Lower lobe of right lung (tissue), 2 donors: ENCODE results near the gene SLC5A8. TPM values are rescaled to one million over a fixed set of nuclear protein-coding genes. Genes with fewer than 3 reads are reported as not detected.

Experiments
- ATAC-seq, 2 donors: fragments of 200-7000 bp; cut with Tn5 transposase; one replicate each; pipeline ENCODE4 v1.9.1; 2020 to 2022; ENCODE audit warnings: mild to moderate bottlenecking in 2 of 2, moderate library complexity in 2 of 2
- DNase-seq: peaks from one replicate; pipeline ENCODE4 v3.0.0-alpha.2; 2020
- H3K27ac ChIP-seq: fragments of 200-600 bp; one replicate; pipeline ENCODE4 v1.8.0; 2022
- H3K27me3 ChIP-seq: fragments of 200-600 bp; one replicate; pipeline ENCODE4 v1.8.0; 2022; ENCODE audit warnings: low read depth
- H3K36me3 ChIP-seq: fragments of 200-600 bp; one replicate; pipeline ENCODE4 v1.8.0; 2022; ENCODE audit warnings: mild to moderate bottlenecking
- H3K4me1 ChIP-seq: fragments of 200-600 bp; one replicate; pipeline ENCODE4 v1.8.0; 2022
- H3K4me3 ChIP-seq: fragments of 200-600 bp; one replicate; pipeline ENCODE4 v1.8.0; 2022; ENCODE audit warnings: mild to moderate bottlenecking
- H3K9me3 ChIP-seq: fragments of 200-600 bp; one replicate; pipeline ENCODE4 v1.8.0; 2022
- CTCF ChIP-seq: fragments of 200-600 bp; IDR thresholded peaks from one replicate; pipeline ENCODE4 v1.8.0; 2022; ENCODE audit warnings: antibody characterized with exemption, mild to moderate bottlenecking
- intact Hi-C: fragments of 100-400 bp; cut with DNase I; formaldehyde crosslinking; loops from one replicate; pipeline ENCODE4 v1.11.0; 2022
- total RNA-seq: library from RNA; stranded (reverse); fragmentation: NEBNext Ultra II Directional; extraction: Animal tissue kit (Norgen Biotek cat#: 25700); gene quantifications from one replicate; pipeline ENCODE4 v1.2.1, GENCODE V29; 2021
- donor health status: DM: no; HTN: yes; CAD: no; lungs with severe emphysema.

The SLC5A8 gene
- total RNA-seq, 1 donor from 2014 or later: 1.3 TPM

- Histone ChIP-seq H3K9me3 (no peaks in the 10 kb centered on the region), H3K36me3 (no peaks in the 10 kb centered on the region), H3K27ac (no peak overlapping the region), H3K4me3 (no peak overlapping the region), H3K27me3 (no peaks in the 10 kb centered on the region), H3K4me1 (no peaks in the 10 kb centered on the region)
- no peak for ATAC-seq
- intact Hi-C loops: no loop called here
- TF ChIP-seq CTCF: no peak
- DNase-seq: no peak
These were observed 28.8 kb upstream of the SLC5A8 start for GRCh38 chr12:101238800-101239329.

- H3K4me3 ChIP-seq: no peak overlapping the region
- no peaks in the 10 kb centered on the region for H3K36me3 ChIP-seq
- no peak for TF ChIP-seq CTCF
- H3K27me3 ChIP-seq: no peaks in the 10 kb centered on the region
- H3K9me3 ChIP-seq: no peaks in the 10 kb centered on the region
- no peaks in the 10 kb centered on the region for H3K4me1 ChIP-seq
- intact Hi-C loops: no loop called here
- no peak overlapping the region for H3K27ac ChIP-seq
- DNase-seq (no peak), ATAC-seq (no peak)
These were observed 28.3 kb upstream of the SLC5A8 start for GRCh38 chr12:101238306-101238705.

GRCh38 chr12:101235686-101236085, 25.6 kb upstream of the SLC5A8 start:
- no peak for TF ChIP-seq CTCF
- Histone ChIP-seq H3K4me3 (no peak overlapping the region), H3K27ac (no peak overlapping the region), H3K9me3 (no peaks in the 10 kb centered on the region), H3K27me3 (no peaks in the 10 kb centered on the region), H3K36me3 (no peaks in the 10 kb centered on the region), H3K4me1 (no peaks in the 10 kb centered on the region)
- ATAC-seq (no peak), DNase-seq (no peak)
- intact Hi-C loops: no loop called here

GRCh38 chr12:101231636-101232035, 21.6 kb upstream of the SLC5A8 start:
- Histone ChIP-seq H3K4me3 (no peak overlapping the region), H3K9me3 (no peaks in the 10 kb centered on the region), H3K4me1 (no peaks in the 10 kb centered on the region), H3K27me3 (no peaks in the 10 kb centered on the region), H3K27ac (no peak overlapping the region), H3K36me3 (no peaks in the 10 kb centered on the region)
- ATAC-seq (no peak), DNase-seq (no peak)
- no peak for TF ChIP-seq CTCF
- intact Hi-C loops: no loop called here

GRCh38 chr12:101230547-101230946, 20.5 kb upstream of the SLC5A8 start:
- no peak for DNase-seq
- H3K27ac ChIP-seq: no peak overlapping the region
- H3K4me1 ChIP-seq: no peaks in the 10 kb centered on the region
- H3K27me3 ChIP-seq: no peaks in the 10 kb centered on the region
- peak; percentile 19 to 47 for ATAC-seq
- H3K4me3 ChIP-seq: no peak overlapping the region
- TF ChIP-seq CTCF: no peak
- no peaks in the 10 kb centered on the region for H3K36me3 ChIP-seq
- H3K9me3 ChIP-seq: no peaks in the 10 kb centered on the region
- intact Hi-C loops: no loop called here

- H3K27ac ChIP-seq: no peak overlapping the region
- no peaks in the 10 kb centered on the region for H3K9me3 ChIP-seq
- ATAC-seq (peak; percentile 86 to 91), DNase-seq (peak; percentile 55)
- H3K36me3 ChIP-seq: no peaks in the 10 kb centered on the region
- no peaks in the 10 kb centered on the region for H3K27me3 ChIP-seq
- no peak overlapping the region for H3K4me3 ChIP-seq
- no peaks in the 10 kb centered on the region for H3K4me1 ChIP-seq
- no peak for TF ChIP-seq CTCF
- intact Hi-C loops: no loop called here
These were observed 19.8 kb upstream of the SLC5A8 start for GRCh38 chr12:101229841-101230241.
